Limb (tissue), 2 donors: Measurements from ENCODE around the gene ARPC2.

Source experiments
- DNase-seq, 2 donors: peaks; one replicate each; pipeline ENCODE4 v3.0.0-alpha.2; 2016; ENCODE audit errors: extremely low spot score in 2 of 2

Gene ARPC2

GRCh38 chr2:218253232-218253625 is 36.2 kb downstream of the ARPC2 start:
- no peak for DNase-seq

- no peak for DNase-seq
Observed at GRCh38 chr2:218255446-218255845, 38.5 kb downstream of the ARPC2 start.

GRCh38 chr2:218256612-218257350 is 39.8 kb downstream of the ARPC2 start:
- no peak for DNase-seq

- no peak for DNase-seq
Observed at GRCh38 chr2:218257390-218257981, 40.5 kb downstream of the ARPC2 start.

GRCh38 chr2:218259099-218259961 is 42.3 kb downstream of the ARPC2 start:
- no peak for DNase-seq

- no peak for DNase-seq
Observed at GRCh38 chr2:218260166-218260565, 43.2 kb downstream of the ARPC2 start.

- no peak for DNase-seq
Observed at GRCh38 chr2:218260742-218261422, 43.9 kb downstream of the ARPC2 start, which contains the start of gene GPBAR1. Gene GPBAR1, plus strand, starts transcription at chr2:218261015. Its CDS starts 1,710 bp downstream, at chr2:218262725.

GRCh38 chr2:218261423-218262236 is 44.6 kb downstream of the ARPC2 start:
- DNase-seq, result no peak

GRCh38 chr2:218262237-218262600 is 45.2 kb downstream of the ARPC2 start:
- no peak for DNase-seq

GRCh38 chr2:218262631-218263586 is 45.9 kb downstream of the ARPC2 start:
- DNase-seq, result no peak

- no peak for DNase-seq
Observed at GRCh38 chr2:218263817-218264641, 47.0 kb downstream of the ARPC2 start.

GRCh38 chr2:218264773-218265561 is 48.0 kb downstream of the ARPC2 start:
- DNase-seq, result no peak

GRCh38 chr2:218265626-218266025 is 48.6 kb downstream of the ARPC2 start:
- DNase-seq, result no peak

GRCh38 chr2:218266316-218266979 is 49.5 kb downstream of the ARPC2 start:
- DNase-seq, result no peak

- no peak for DNase-seq
Observed at GRCh38 chr2:218267259-218267658, 50.3 kb downstream of the ARPC2 start.

- peak; percentile 100 for DNase-seq
Observed at GRCh38 chr2:218269900-218270720, 53.1 kb downstream of the ARPC2 start, which contains the start of the genes AAMP and PNKD. Gene AAMP, minus strand, starts transcription at chr2:218270137. Its CDS starts 51 bp downstream, at chr2:218270086. Gene PNKD, plus strand, starts transcription at chr2:218270519. Its CDS starts 17 bp downstream, at chr2:218270536.
